Coronary artery (tissue), 2 donors: ENCODE measurements around the gene KAT14.
"Not testable (repeated sequence)": the region's sequence is repeated elsewhere in the genome, so short reads cannot be mapped to it uniquely, and the experiment has no call there.

Experiments
- DNase-seq: peaks from one replicate; pipeline ENCODE4 v3.0.0-alpha.2; 2017; ENCODE audit warnings: low spot score
- H3K27ac ChIP-seq, 2 donors: fragments of 200-600 bp; sonication (generic); one replicate each; pipeline ENCODE4 v1.5.1; 2016 to 2019
- H3K4me3 ChIP-seq: fragments of 200-600 bp; sonication (generic); 2 replicates; pipeline ENCODE4 v1.5.1; 2016; ENCODE audit warnings: mild to moderate bottlenecking, moderate library complexity
- CTCF ChIP-seq: fragments of 200-600 bp; sonication (generic); IDR thresholded peaks from one replicate; pipeline ENCODE4 v1.5.1; 2019; ENCODE audit warnings: antibody characterized with exemption

Gene KAT14

GRCh38 chr20:18180815-18181214 is 43.2 kb downstream of the KAT14 start:
- Histone ChIP-seq H3K4me3 (no peak overlapping the region), H3K27ac (no peak overlapping the region)
- no peak for TF ChIP-seq CTCF
- DNase-seq, result no peak

- no peak for DNase-seq
- no peak for TF ChIP-seq CTCF
- Histone ChIP-seq H3K4me3 (no peak overlapping the region), H3K27ac (no peak overlapping the region)
Measured at GRCh38 chr20:18187020-18187419, 49.4 kb downstream of the KAT14 start.

- no peak overlapping the region for H3K4me3 ChIP-seq
- TF ChIP-seq CTCF, result no peak
- H3K27ac ChIP-seq, result no peak overlapping the region
- DNase-seq, result no peak
Measured at GRCh38 chr20:18188434-18188833, 50.8 kb downstream of the KAT14 start.

GRCh38 chr20:18190338-18191233 is 52.9 kb downstream of the KAT14 start:
- Histone ChIP-seq H3K27ac (no peak overlapping the region), H3K4me3 (no peak overlapping the region)
- no peak for DNase-seq
- TF ChIP-seq CTCF, result no peak

GRCh38 chr20:18191306-18191705 is 53.6 kb downstream of the KAT14 start:
- no peak for TF ChIP-seq CTCF
- Histone ChIP-seq H3K27ac (no peak overlapping the region), H3K4me3 (no peak overlapping the region)
- DNase-seq, result no peak

- H3K27ac ChIP-seq, DNase-seq, H3K4me3 ChIP-seq: not testable (repeated sequence)
Measured at GRCh38 chr20:18194461-18194860, 56.8 kb downstream of the KAT14 start.

GRCh38 chr20:18195931-18196330 is 58.3 kb downstream of the KAT14 start:
- Histone ChIP-seq H3K27ac (no peak overlapping the region), H3K4me3 (no peak overlapping the region)
- DNase-seq, result no peak
- no peak for TF ChIP-seq CTCF
